CD4-positive, alpha-beta T cell (primary cell): ENCODE data around the gene PIWIL4. TPM values are rescaled to one million over a fixed set of nuclear protein-coding genes. Genes with fewer than 3 reads are reported as not detected.

Experiments
- ATAC-seq: fragments of 200-7000 bp; cut with Tn5 transposase; one replicate; pipeline ENCODE4 v1.10.0; 2022; ENCODE audit warnings: mild to moderate bottlenecking; ENCODE audit not compliant: poor library complexity
- CTCF ChIA-PET: fragments of 350-600 bp; sonication (Branson Sonifier 250); formaldehyde crosslinking; loops from one replicate; lab custom pipeline; 2021; ENCODE audit warnings: antibody characterized with exemption, inconsistent platforms; lab: Charles Lee
- POLR2A ChIA-PET: fragments of 350-600 bp; sonication (Branson Sonifier 250); formaldehyde crosslinking; loops from one replicate; lab custom pipeline; 2021; ENCODE audit warnings: antibody characterized with exemption, inconsistent platforms; lab: Charles Lee
- DNase-seq, 14 experiments: peaks; one replicate each; pipeline ENCODE4 v3.0.0-alpha.2; 2013 to 2020; ENCODE audit warnings: mixed read lengths in 2 of 14
- H3K27ac ChIP-seq, 2 donors: one replicate each; pipeline versions ENCODE4 v1.5.1 to v1.7.0; 2013; ENCODE audit warnings: low read length in 2 of 2, low read depth in 1 of 2, mild to moderate bottlenecking in 1 of 2
- H3K27me3 ChIP-seq, 2 experiments: 1 replicate in 1 of 2; 2 replicates in 1 of 2; pipeline versions ENCODE4 v1.6.1 to v1.7.0; 2013; ENCODE audit warnings: low read length in 2 of 2, control low read depth in 1 of 2, mild to moderate bottlenecking in 1 of 2, moderate library complexity in 1 of 2; ENCODE audit not compliant: insufficient read depth in 2 of 2, control insufficient read depth in 1 of 2
- H3K36me3 ChIP-seq: one replicate; pipeline ENCODE4 v1.6.1; 2013; ENCODE audit warnings: low read length, control low read depth; ENCODE audit not compliant: insufficient read depth
- H3K4me1 ChIP-seq: one replicate; pipeline ENCODE4 v1.6.1; 2013; ENCODE audit warnings: low read length, control low read depth; ENCODE audit not compliant: insufficient read depth
- H3K4me3 ChIP-seq: one replicate; pipeline ENCODE4 v1.5.1; 2013; ENCODE audit warnings: mild to moderate bottlenecking, low read length, moderate library complexity
- H3K9me3 ChIP-seq, 2 experiments: 1 replicate in 1 of 2; 2 replicates in 1 of 2; pipeline versions ENCODE4 v1.6.1 to v1.7.0; 2013; ENCODE audit warnings: low read length in 2 of 2, mild to moderate bottlenecking in 2 of 2, control low read depth in 1 of 2, moderate library complexity in 1 of 2; ENCODE audit not compliant: control insufficient read depth in 1 of 2, insufficient read depth in 1 of 2
- H3K27ac Mint-ChIP-seq: one replicate; pipeline ENCODE4 v1.8.0; 2020; ENCODE audit warnings: mixed read lengths
- H3K27me3 Mint-ChIP-seq: one replicate; pipeline ENCODE4 v1.8.0; 2021; ENCODE audit warnings: mixed read lengths
- H3K36me3 Mint-ChIP-seq: one replicate; pipeline ENCODE4 v1.8.0; 2021; ENCODE audit warnings: low read depth, mixed read lengths
- H3K4me1 Mint-ChIP-seq: one replicate; pipeline ENCODE4 v1.8.0; 2021; ENCODE audit warnings: low read depth, mixed read lengths
- H3K4me3 Mint-ChIP-seq: one replicate; pipeline ENCODE4 v1.8.0; 2020; ENCODE audit warnings: mild to moderate bottlenecking, mixed read lengths
- H3K9me3 Mint-ChIP-seq: one replicate; pipeline ENCODE4 v1.8.0; 2020; ENCODE audit warnings: mixed read lengths
- intact Hi-C, 2 experiments: fragments of 100-400 bp; cut with DNase I in 1 of 2; cut with micrococcal nuclease in 1 of 2; formaldehyde crosslinking; loops; one replicate each; pipeline versions ENCODE4 v1.15.1 to v1.9.0; 2023 to 2025; cut with DNase I, micrococcal nuclease
- total RNA-seq, 174 experiments: library from RNA in 2 of 174; stranded (reverse) in 2 of 174; gene quantifications; one replicate each; pipeline ENCODE4 v1.2.3 and lab custom pipeline; 2021 to 2026
- TF ChIP-seq, protein P1 (sequence below): fragments of 200-600 bp; IDR thresholded peaks from one replicate; pipeline ENCODE4 v1.8.0; 2022; ENCODE audit warnings: antibody characterized with exemption, mild to moderate bottlenecking

Gene PIWIL4
- total RNA-seq, 2 experiments from 2014 or later: 1.3 to 1.4 TPM

DNA sequence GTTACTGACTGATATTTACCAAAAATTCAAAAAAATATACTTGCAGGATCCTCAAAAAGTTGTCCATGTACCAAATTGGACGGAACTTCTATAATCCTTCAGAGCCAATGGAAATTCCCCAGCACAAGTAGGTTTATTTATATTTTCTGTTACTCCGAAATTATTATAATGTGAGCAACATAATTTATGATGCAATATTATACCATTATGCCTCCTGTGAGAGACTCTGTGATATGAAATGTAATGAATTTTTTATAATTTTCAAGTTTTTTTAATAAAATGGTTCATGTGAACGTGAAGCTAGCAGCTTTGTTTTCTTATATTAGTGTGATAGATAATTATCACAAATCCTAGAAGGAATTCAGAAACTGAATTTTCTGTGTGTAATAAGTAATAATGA, 18.2 kb downstream of the PIWIL4 start:
- POLR2A ChIA-PET: no interaction called here
- Mint-ChIP-seq H3K27ac (no peak overlapping the region), H3K9me3 (no peaks in the 10 kb centered on the region), H3K36me3 (no peaks in the 10 kb centered on the region), H3K27me3 (no peaks in the 10 kb centered on the region), H3K4me3 (no peak overlapping the region), H3K4me1 (no peaks in the 10 kb centered on the region)
- H3K9me3 ChIP-seq: no peaks in the 10 kb centered on the region
- DNase-seq (no peak), ATAC-seq (no peak)
- H3K4me3 ChIP-seq: no peak overlapping the region
- H3K27me3 ChIP-seq: no peaks in the 10 kb centered on the region
- H3K4me1 ChIP-seq: no peaks in the 10 kb centered on the region
- intact Hi-C loops: no loop called here
- no peak overlapping the region for H3K27ac ChIP-seq
- H3K36me3 ChIP-seq: no peaks in the 10 kb centered on the region
- CTCF ChIA-PET: no interaction called here
- TF ChIP-seq, protein P1, sequence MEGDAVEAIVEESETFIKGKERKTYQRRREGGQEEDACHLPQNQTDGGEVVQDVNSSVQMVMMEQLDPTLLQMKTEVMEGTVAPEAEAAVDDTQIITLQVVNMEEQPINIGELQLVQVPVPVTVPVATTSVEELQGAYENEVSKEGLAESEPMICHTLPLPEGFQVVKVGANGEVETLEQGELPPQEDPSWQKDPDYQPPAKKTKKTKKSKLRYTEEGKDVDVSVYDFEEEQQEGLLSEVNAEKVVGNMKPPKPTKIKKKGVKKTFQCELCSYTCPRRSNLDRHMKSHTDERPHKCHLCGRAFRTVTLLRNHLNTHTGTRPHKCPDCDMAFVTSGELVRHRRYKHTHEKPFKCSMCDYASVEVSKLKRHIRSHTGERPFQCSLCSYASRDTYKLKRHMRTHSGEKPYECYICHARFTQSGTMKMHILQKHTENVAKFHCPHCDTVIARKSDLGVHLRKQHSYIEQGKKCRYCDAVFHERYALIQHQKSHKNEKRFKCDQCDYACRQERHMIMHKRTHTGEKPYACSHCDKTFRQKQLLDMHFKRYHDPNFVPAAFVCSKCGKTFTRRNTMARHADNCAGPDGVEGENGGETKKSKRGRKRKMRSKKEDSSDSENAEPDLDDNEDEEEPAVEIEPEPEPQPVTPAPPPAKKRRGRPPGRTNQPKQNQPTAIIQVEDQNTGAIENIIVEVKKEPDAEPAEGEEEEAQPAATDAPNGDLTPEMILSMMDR: no peak

GRCh38 chr11:94586546-94586945, 19.4 kb downstream of the PIWIL4 start:
- Histone ChIP-seq H3K27ac (no peak overlapping the region), H3K4me1 (no peaks in the 10 kb centered on the region), H3K9me3 (no peaks in the 10 kb centered on the region), H3K36me3 (no peaks in the 10 kb centered on the region), H3K27me3 (no peaks in the 10 kb centered on the region), H3K4me3 (no peak overlapping the region)
- no peak for DNase-seq
- no peak overlapping the region for H3K4me3 Mint-ChIP-seq
- no peaks in the 10 kb centered on the region for H3K27me3 Mint-ChIP-seq
- H3K27ac Mint-ChIP-seq: no peak overlapping the region
- ChIA-PET POLR2A (no interaction called here), CTCF (no interaction called here)
- intact Hi-C loops: no loop called here
- TF ChIP-seq, protein P1: no peak
- no peaks in the 10 kb centered on the region for H3K9me3 Mint-ChIP-seq
- no peaks in the 10 kb centered on the region for H3K36me3 Mint-ChIP-seq
- no peaks in the 10 kb centered on the region for H3K4me1 Mint-ChIP-seq
- ATAC-seq: no peak

DNA sequence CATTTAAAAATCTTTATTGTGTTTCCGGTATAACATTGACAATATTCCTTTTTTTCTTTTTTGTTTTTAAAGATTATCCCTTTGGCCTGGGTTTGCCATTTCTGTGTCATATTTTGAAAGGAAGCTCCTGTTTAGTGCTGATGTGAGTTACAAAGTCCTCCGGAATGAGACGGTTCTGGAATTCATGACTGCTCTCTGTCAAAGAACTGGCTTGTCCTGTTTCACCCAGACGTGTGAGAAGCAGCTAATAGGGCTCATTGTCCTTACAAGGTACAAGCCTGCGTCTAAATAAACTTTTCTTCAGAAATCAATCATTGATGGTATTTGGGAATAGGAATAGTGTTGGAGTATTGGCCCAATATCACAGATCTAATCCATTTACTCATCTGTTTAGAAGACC, 19.8 kb downstream of the PIWIL4 start:
- POLR2A ChIA-PET: no interaction called here
- Mint-ChIP-seq H3K9me3 (no peaks in the 10 kb centered on the region), H3K36me3 (no peaks in the 10 kb centered on the region), H3K4me1 (no peaks in the 10 kb centered on the region), H3K27ac (no peak overlapping the region), H3K4me3 (no peak overlapping the region), H3K27me3 (no peaks in the 10 kb centered on the region)
- no peaks in the 10 kb centered on the region for H3K36me3 ChIP-seq
- CTCF ChIA-PET: no interaction called here
- no peaks in the 10 kb centered on the region for H3K27me3 ChIP-seq
- no peaks in the 10 kb centered on the region for H3K4me1 ChIP-seq
- H3K9me3 ChIP-seq: no peaks in the 10 kb centered on the region
- no peak overlapping the region for H3K27ac ChIP-seq
- DNase-seq (no peak), ATAC-seq (no peak)
- intact Hi-C loops: no loop called here
- TF ChIP-seq, protein P1: no peak
- H3K4me3 ChIP-seq: no peak overlapping the region
